ENCODE results near the gene LGALS4. TPM values are rescaled to one million over a fixed set of nuclear protein-coding genes. Genes with fewer than 3 reads are reported as not detected.
A peak's percentile ranks its signal among the peaks of the same experiment; 100 is the strongest.
"Not testable (repeated sequence)": the region's sequence is repeated elsewhere in the genome, so short reads cannot be mapped to it uniquely, and the experiment has no call there.

LGALS4 gene
- total RNA-seq, 2 experiments from 2014 or later: 0.33 to 0.70 TPM

GRCh38 chr19:38801359-38802095 lies 11.2 kb downstream of the LGALS4 start:
- intact Hi-C loops (cut with micrococcal nuclease): no loop called here
- H3K36me3 Mint-ChIP-seq: no peaks in the 10 kb centered on the region
- H3K27me3 Mint-ChIP-seq: no peaks in the 10 kb centered on the region
- H3K27ac Mint-ChIP-seq: no peak overlapping the region
- H3K4me3 Mint-ChIP-seq: no peak overlapping the region
- no peaks in the 10 kb centered on the region for H3K9me3 Mint-ChIP-seq
- no peak for DNase-seq
- peaks cover 9% of the 10 kb centered on the region for H3K4me1 Mint-ChIP-seq (ENCODE audit: low read depth)
- CTCF ChIA-PET: no interaction called here
- POLR2A ChIA-PET: interaction anchor here (1.1 kb wide), 1 partner anchor 11 kb away, joined by 4 read pairs; no protein-coding TSS in a partner anchor

DNA sequence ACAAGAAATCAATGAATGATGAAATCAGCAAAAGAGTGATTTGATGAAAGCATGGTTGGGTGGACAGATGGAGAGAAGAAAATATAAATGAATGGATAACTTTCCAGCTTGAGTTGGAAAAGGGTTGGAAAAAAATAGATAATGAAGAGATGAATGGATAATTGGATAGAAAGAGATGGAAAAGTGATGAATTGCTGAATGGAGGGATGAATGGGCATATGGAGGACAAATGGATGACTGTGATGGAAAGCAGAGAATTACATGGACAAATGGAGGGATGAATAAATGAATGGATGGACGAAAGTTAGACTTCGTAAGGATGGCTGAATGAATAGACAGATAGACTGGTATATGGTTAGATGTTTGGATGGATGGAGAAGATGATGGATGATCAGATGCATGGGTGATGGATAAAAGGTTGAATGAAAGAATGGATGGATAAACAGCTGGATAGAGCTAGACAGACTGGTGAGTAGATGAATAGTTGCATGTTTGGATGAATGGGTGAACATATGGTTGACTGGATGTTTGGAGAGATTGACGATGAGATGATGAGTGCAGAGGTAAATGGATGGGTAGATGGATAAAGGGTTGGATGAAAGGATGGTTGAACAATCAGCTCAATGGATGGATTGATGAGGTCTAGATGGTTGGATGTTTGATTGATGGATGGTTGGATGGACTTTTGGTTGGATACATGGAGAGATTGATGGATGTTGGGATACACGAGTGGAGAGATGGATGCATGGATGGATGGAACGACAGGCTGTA lies 12.0 kb downstream of the LGALS4 start:
- Mint-ChIP-seq H3K4me3 (no peak overlapping the region), H3K4me1 (ENCODE audit: low read depth) (peaks cover 9% of the 10 kb centered on the region), H3K36me3 (no peaks in the 10 kb centered on the region), H3K27ac (no peak overlapping the region), H3K9me3 (no peaks in the 10 kb centered on the region), H3K27me3 (no peaks in the 10 kb centered on the region)
- no peak for DNase-seq
- ChIA-PET CTCF (no interaction called here), POLR2A (interaction anchor here (1.1 kb wide), 1 partner anchor 11 kb away, joined by 4 read pairs; no protein-coding TSS in a partner anchor)
- intact Hi-C loops (cut with micrococcal nuclease): no loop called here

- ChIA-PET POLR2A (no interaction called here), CTCF (no interaction called here)
- no peak for DNase-seq
- H3K4me3 Mint-ChIP-seq: no peak overlapping the region
- H3K27me3 Mint-ChIP-seq: no peaks in the 10 kb centered on the region
- H3K9me3 Mint-ChIP-seq: no peaks in the 10 kb centered on the region
- intact Hi-C loops (cut with micrococcal nuclease): no loop called here
- H3K27ac Mint-ChIP-seq: no peak overlapping the region
- peaks cover 3% of the 10 kb centered on the region for H3K4me1 Mint-ChIP-seq (ENCODE audit: low read depth)
- no peaks in the 10 kb centered on the region for H3K36me3 Mint-ChIP-seq
Measured at GRCh38 chr19:38799104-38799503, 13.6 kb downstream of the LGALS4 start.

DNA sequence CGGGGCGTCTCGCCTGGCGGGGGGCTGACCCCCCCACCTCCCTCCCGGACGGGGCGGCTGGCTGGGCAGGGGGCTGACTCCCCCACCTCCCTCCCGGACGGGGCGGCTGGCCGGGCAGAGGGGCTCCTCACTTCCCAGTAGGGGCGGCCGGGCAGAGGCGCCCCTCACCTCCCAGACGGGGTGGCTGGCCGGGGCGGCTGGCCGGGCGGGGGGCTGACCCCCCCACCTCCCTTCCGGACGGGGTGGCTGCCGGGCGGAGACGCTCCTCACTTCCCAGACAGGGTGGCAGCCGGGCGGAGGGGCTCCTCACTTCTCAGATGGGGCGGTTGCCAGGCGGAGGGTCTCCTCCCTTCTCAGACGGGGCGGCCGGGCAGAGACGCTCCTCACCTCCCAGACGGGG lies 15.0 kb downstream of the LGALS4 start:
- H3K27ac Mint-ChIP-seq; POLR2A ChIA-PET; H3K27me3 Mint-ChIP-seq; H3K9me3 Mint-ChIP-seq; DNase-seq; H3K4me1 Mint-ChIP-seq (ENCODE audit: low read depth); intact Hi-C loops (cut with micrococcal nuclease); H3K36me3 Mint-ChIP-seq; CTCF ChIA-PET; H3K4me3 Mint-ChIP-seq: not testable (repeated sequence)

DNA sequence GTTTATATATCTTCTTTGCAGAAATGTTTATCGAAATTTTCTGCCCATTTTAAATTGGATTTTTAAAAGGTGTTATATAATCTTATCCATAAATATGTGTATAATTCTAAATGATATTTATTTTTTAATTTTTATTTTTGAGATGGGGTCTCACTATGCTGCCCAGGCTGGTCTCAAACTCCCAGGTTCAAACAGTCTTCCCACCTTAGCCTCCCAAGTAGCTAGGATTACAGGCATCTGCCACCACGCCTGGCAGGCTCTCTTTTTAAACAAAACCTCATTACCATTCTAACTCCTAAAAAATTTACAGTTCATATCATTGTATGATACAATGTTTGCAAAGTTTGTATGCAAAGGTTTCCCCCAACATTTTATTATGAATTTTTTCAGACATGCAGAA lies 16.6 kb downstream of the LGALS4 start:
- POLR2A ChIA-PET: no interaction called here
- H3K4me3 Mint-ChIP-seq: no peak overlapping the region
- intact Hi-C loops (cut with micrococcal nuclease): no loop called here
- no peaks in the 10 kb centered on the region for H3K36me3 Mint-ChIP-seq
- CTCF ChIA-PET: no interaction called here
- H3K27ac Mint-ChIP-seq: no peak overlapping the region
- no peak for DNase-seq
- peaks cover 10% of the 10 kb centered on the region for H3K4me1 Mint-ChIP-seq (ENCODE audit: low read depth)
- no peaks in the 10 kb centered on the region for H3K9me3 Mint-ChIP-seq
- H3K27me3 Mint-ChIP-seq: no peaks in the 10 kb centered on the region

- Mint-ChIP-seq H3K36me3 (no peaks in the 10 kb centered on the region), H3K9me3 (no peaks in the 10 kb centered on the region), H3K27ac (no peak overlapping the region), H3K4me3 (no peak overlapping the region), H3K4me1 (ENCODE audit: low read depth) (peaks cover 10% of the 10 kb centered on the region), H3K27me3 (no peaks in the 10 kb centered on the region)
- no peak for DNase-seq
- POLR2A ChIA-PET: no interaction called here
- CTCF ChIA-PET: no interaction called here
- intact Hi-C loops (cut with micrococcal nuclease): no loop called here
Measured at GRCh38 chr19:38795549-38795948, 17.2 kb downstream of the LGALS4 start.

DNA sequence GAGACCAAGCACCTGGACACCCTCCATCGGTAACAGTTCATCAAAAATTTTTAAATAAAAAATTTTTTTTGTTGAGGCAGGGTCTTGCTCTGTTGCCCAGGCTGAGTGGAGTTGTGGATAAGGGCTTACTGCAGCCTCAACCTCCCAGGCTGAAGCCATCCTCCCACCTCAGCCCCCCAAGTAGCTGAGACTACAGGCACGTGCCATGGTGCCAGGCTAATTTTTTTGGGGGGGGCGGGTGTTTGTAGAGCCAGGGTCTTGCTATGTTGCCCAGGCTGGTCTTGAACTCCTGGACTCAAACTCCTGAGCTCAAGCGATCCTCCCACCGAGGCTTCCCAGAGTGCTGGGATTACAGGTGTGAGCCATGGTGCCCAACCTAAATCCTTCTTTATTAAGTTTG lies 19.1 kb downstream of the LGALS4 start:
- no peak for DNase-seq
- intact Hi-C loops (cut with micrococcal nuclease): no loop called here
- peaks cover 6% of the 10 kb centered on the region for H3K4me1 Mint-ChIP-seq (ENCODE audit: low read depth)
- H3K4me3 Mint-ChIP-seq: no peak overlapping the region
- ChIA-PET CTCF (interaction anchor here (1.7 kb wide), 1 partner anchor 137 kb away, joined by 6 read pairs; the partner anchor contains the start of genes MRPS12 and SARS2), POLR2A (no interaction called here)
- no peaks in the 10 kb centered on the region for H3K9me3 Mint-ChIP-seq
- no peaks in the 10 kb centered on the region for H3K27me3 Mint-ChIP-seq
- H3K36me3 Mint-ChIP-seq: no peaks in the 10 kb centered on the region
- H3K27ac Mint-ChIP-seq: no peak overlapping the region

DNA sequence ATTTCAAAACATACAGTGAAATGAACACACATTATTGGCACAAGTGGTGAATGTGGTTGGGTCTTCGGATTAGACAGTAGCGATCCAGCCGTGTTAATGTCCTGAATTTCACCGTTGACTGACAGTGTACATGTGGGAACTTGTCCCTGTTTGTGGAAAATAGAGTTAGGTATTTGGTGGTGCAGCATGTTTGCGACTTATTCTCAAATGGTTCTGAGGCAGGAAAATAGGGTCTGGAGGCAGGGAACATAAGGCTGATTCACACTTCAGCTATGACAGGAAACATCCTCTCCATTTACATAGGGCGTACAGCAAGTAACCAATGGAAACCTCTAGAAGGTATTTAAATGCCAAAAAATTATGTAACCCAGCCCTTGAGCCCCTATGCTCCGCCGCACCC lies 19.6 kb downstream of the LGALS4 start:
- CTCF ChIA-PET: interaction anchor here (1.0 to 1.7 kb wide), 3 partner anchors 17 to 137 kb away, joined by 3 to 6 read pairs (median 3); partner anchors contain the start of genes MRPS12 and SARS2
- H3K27me3 Mint-ChIP-seq: no peaks in the 10 kb centered on the region
- no peaks in the 10 kb centered on the region for H3K36me3 Mint-ChIP-seq
- POLR2A ChIA-PET: interaction anchor here (1.4 kb wide), 1 partner anchor 56 kb away, joined by 4 read pairs; no protein-coding TSS in a partner anchor
- intact Hi-C loops (cut with micrococcal nuclease): no loop called here
- DNase-seq: no peak
- H3K9me3 Mint-ChIP-seq: no peaks in the 10 kb centered on the region
- H3K4me3 Mint-ChIP-seq: peak overlapping the region; percentile 40
- H3K27ac Mint-ChIP-seq: no peak overlapping the region
- peaks cover 6% of the 10 kb centered on the region for H3K4me1 Mint-ChIP-seq (ENCODE audit: low read depth)

GRCh38 chr19:38792250-38793111 lies 20.3 kb downstream of the LGALS4 start:
- Mint-ChIP-seq H3K36me3 (no peaks in the 10 kb centered on the region), H3K27ac (no peak overlapping the region), H3K4me1 (ENCODE audit: low read depth) (peaks cover 6% of the 10 kb centered on the region), H3K9me3 (no peaks in the 10 kb centered on the region), H3K27me3 (no peaks in the 10 kb centered on the region), H3K4me3 (peak overlapping the region; percentile 45)
- POLR2A ChIA-PET: interaction anchor here (1.4 kb wide), 1 partner anchor 57 kb away, joined by 4 read pairs; no protein-coding TSS in a partner anchor
- CTCF ChIA-PET: interaction anchor here (1.0 to 1.2 kb wide), 2 partner anchors 16 to 62 kb away, joined by 3 read pairs; no protein-coding TSS in a partner anchor
- intact Hi-C loops (cut with micrococcal nuclease): no loop called here
- DNase-seq: peak; percentile 59

DNA sequence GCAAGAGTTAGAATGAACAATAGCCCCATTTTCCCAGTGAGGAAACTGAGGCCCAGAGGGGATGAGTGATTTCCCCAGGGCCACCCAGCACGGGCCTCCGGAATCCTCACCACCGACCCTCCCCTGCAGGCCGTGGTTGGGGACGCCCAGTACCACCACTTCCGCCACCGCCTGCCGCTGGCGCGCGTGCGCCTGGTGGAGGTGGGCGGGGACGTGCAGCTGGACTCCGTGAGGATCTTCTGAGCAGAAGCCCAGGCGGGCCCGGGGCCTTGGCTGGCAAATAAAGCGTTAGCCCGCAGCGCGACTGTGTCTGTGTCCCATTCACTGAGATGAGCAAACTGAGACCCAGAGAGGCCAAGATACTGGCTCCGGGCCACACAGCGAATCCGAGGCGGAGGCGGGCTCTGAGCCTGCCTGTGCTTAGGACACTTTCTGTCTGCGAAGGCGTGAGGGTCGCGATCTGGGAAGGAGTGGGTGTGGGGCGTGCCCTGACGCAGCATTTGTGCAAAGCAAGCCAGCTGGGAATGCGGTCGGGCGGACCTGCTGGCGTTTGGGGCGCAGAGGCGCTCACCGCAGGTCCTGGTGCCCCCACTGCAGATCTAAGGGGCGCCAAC lies 21.2 kb downstream of the LGALS4 start:
- POLR2A ChIA-PET; CTCF ChIA-PET; intact Hi-C loops (cut with micrococcal nuclease); H3K36me3 Mint-ChIP-seq; H3K9me3 Mint-ChIP-seq; H3K4me1 Mint-ChIP-seq (ENCODE audit: low read depth); H3K27ac Mint-ChIP-seq; DNase-seq; H3K4me3 Mint-ChIP-seq; H3K27me3 Mint-ChIP-seq: not testable (repeated sequence)

GRCh38 chr19:38790507-38791403 lies 22.0 kb downstream of the LGALS4 start:
- H3K27me3 Mint-ChIP-seq; POLR2A ChIA-PET; intact Hi-C loops (cut with micrococcal nuclease); H3K27ac Mint-ChIP-seq; CTCF ChIA-PET; H3K36me3 Mint-ChIP-seq; H3K4me1 Mint-ChIP-seq (ENCODE audit: low read depth); H3K4me3 Mint-ChIP-seq; DNase-seq; H3K9me3 Mint-ChIP-seq: not testable (repeated sequence)
